Ishikawa (cell line): ENCODE results near the gene GLA.

Source experiments
- CEBPB ChIP-seq: IDR thresholded peaks from 2 replicates; pipeline ENCODE4 v1.6.1; 2012
- CREB1 ChIP-seq: IDR thresholded peaks from 2 replicates; pipeline ENCODE4 v1.6.1; 2012; ENCODE audit warnings: low read depth
- EGR1 ChIP-seq: IDR thresholded peaks from 2 replicates; pipeline ENCODE4 v1.6.1; 2012
- EP300 ChIP-seq: IDR thresholded peaks from 2 replicates; pipeline ENCODE4 v1.6.1; 2012; ENCODE audit warnings: borderline replicate concordance
- FOXM1 ChIP-seq: IDR thresholded peaks from 2 replicates; pipeline ENCODE4 v1.6.1; 2012; ENCODE audit warnings: low read depth, borderline replicate concordance
- MAX ChIP-seq: IDR thresholded peaks from 2 replicates; pipeline ENCODE4 v1.6.1; 2012
- NFIC ChIP-seq: IDR thresholded peaks from 2 replicates; pipeline ENCODE4 v1.6.1; 2012
- RAD21 ChIP-seq: IDR thresholded peaks from 2 replicates; pipeline ENCODE4 v1.6.1; 2012; ENCODE audit warnings: low read depth
- REST ChIP-seq: IDR thresholded peaks from 2 replicates; pipeline ENCODE4 v1.6.1; 2012; ENCODE audit warnings: low read depth, mild to moderate bottlenecking
- TAF1 ChIP-seq: IDR thresholded peaks from 2 replicates; pipeline ENCODE4 v1.6.1; 2012; ENCODE audit warnings: low read depth, mild to moderate bottlenecking
- TCF12 ChIP-seq: IDR thresholded peaks from 2 replicates; pipeline ENCODE4 v1.6.1; 2012; ENCODE audit warnings: low read depth
- TEAD4 ChIP-seq: IDR thresholded peaks from 2 replicates; pipeline ENCODE4 v1.6.1; 2012
- USF1 ChIP-seq: IDR thresholded peaks from 2 replicates; pipeline ENCODE4 v1.6.1; 2012
- YY1 ChIP-seq: IDR thresholded peaks from 2 replicates; pipeline ENCODE4 v1.6.1; 2012; ENCODE audit warnings: low read depth
- ZBTB7A ChIP-seq: IDR thresholded peaks from 2 replicates; pipeline ENCODE4 v1.6.1; 2012; ENCODE audit warnings: low read depth

GLA gene

GRCh38 chrX:101362757-101363156, 45.0 kb downstream of the GLA start:
- TF ChIP-seq YY1 (no peak), MAX (no peak), TEAD4 (no peak), EP300 (no peak)

- no peak for TF ChIP-seq TEAD4
- TF ChIP-seq MAX: no peak
- no peak for TF ChIP-seq CEBPB
- no peak for TF ChIP-seq EGR1
- TF ChIP-seq RAD21: no peak
- no peak for TF ChIP-seq FOXM1
- no peak for TF ChIP-seq NFIC
- TF ChIP-seq YY1: no peak
- TF ChIP-seq CREB1: no peak
- no peak for TF ChIP-seq TCF12
- no peak for TF ChIP-seq USF1
- TF ChIP-seq ZBTB7A: no peak
- TF ChIP-seq EP300: no peak
- TF ChIP-seq TAF1: no peak
- no peak for TF ChIP-seq REST
Measured at GRCh38 chrX:101362116-101362515, 45.6 kb downstream of the GLA start.

- TF ChIP-seq EP300 (no peak), FOXM1 (no peak), NFIC (no peak), TCF12 (no peak), RAD21 (no peak), CREB1 (no peak), CEBPB (no peak)
Measured at GRCh38 chrX:101360390-101360789, 47.3 kb downstream of the GLA start.

GRCh38 chrX:101359966-101360365, 47.8 kb downstream of the GLA start:
- TF ChIP-seq EP300: no peak
- no peak for TF ChIP-seq NFIC
- no peak for TF ChIP-seq TAF1
- no peak for TF ChIP-seq MAX
- no peak for TF ChIP-seq USF1
- no peak for TF ChIP-seq TEAD4
- no peak for TF ChIP-seq FOXM1
- TF ChIP-seq REST: no peak
- no peak for TF ChIP-seq TCF12
- TF ChIP-seq EGR1: no peak
- no peak for TF ChIP-seq RAD21
- TF ChIP-seq ZBTB7A: no peak
- no peak for TF ChIP-seq CEBPB
- no peak for TF ChIP-seq CREB1
- TF ChIP-seq YY1: no peak

GRCh38 chrX:101357166-101357795, 50.4 kb downstream of the GLA start:
- no peak for TF ChIP-seq EP300
- no peak for TF ChIP-seq MAX
- TF ChIP-seq ZBTB7A: no peak
- no peak for TF ChIP-seq EGR1
- TF ChIP-seq TAF1: no peak
- no peak for TF ChIP-seq USF1
- TF ChIP-seq NFIC: no peak
- TF ChIP-seq TEAD4: no peak
- no peak for TF ChIP-seq TCF12
- no peak for TF ChIP-seq CREB1
- no peak for TF ChIP-seq REST
- TF ChIP-seq FOXM1: no peak
- TF ChIP-seq YY1: no peak
- TF ChIP-seq CEBPB: no peak
- no peak for TF ChIP-seq RAD21
